H9 (cell line): Measurements from ENCODE around the gene AKAIN1. TPM values are rescaled to one million over a fixed set of nuclear protein-coding genes. Genes with fewer than 3 reads are reported as not detected.

Experiments used
- DNase-seq: peaks from one replicate; pipeline ENCODE4 v3.0.0-alpha.2; 2017
- H2AFZ ChIP-seq: one replicate; pipeline ENCODE4 v1.6.1; 2013; ENCODE audit warnings: mild to moderate bottlenecking, low read length, control low read depth, moderate library complexity
- H2AK5ac ChIP-seq: 2 replicates; pipeline ENCODE4 v1.6.1; 2013; ENCODE audit warnings: low read length, control low read depth, mixed read lengths; ENCODE audit not compliant: insufficient read length
- H2BK120ac ChIP-seq: one replicate; pipeline ENCODE4 v1.6.1; 2013; ENCODE audit warnings: low read depth, mild to moderate bottlenecking, low read length, control low read depth, inconsistent platforms; ENCODE audit not compliant: poor library complexity, severe bottlenecking
- H2BK12ac ChIP-seq: 2 replicates; pipeline ENCODE4 v1.6.1; 2013; ENCODE audit warnings: low read length, control low read depth, mixed read lengths, low read depth; ENCODE audit not compliant: insufficient read length
- H2BK15ac ChIP-seq: 2 replicates; pipeline ENCODE4 v1.6.1; 2013; ENCODE audit warnings: low read depth, low read length, control low read depth
- H2BK20ac ChIP-seq: one replicate; pipeline ENCODE4 v1.6.1; 2013; ENCODE audit warnings: low read depth, mild to moderate bottlenecking, low read length, control low read depth, inconsistent platforms; ENCODE audit not compliant: poor library complexity, severe bottlenecking
- H2BK5ac ChIP-seq: 2 replicates; pipeline ENCODE4 v1.6.1; 2013; ENCODE audit warnings: low read length, control low read depth, mixed read lengths; ENCODE audit not compliant: insufficient read length
- H3K14ac ChIP-seq: 2 replicates; pipeline ENCODE4 v1.6.1; 2013; ENCODE audit warnings: low read length, control low read depth; ENCODE audit not compliant: insufficient read depth
- H3K18ac ChIP-seq: 2 replicates; pipeline ENCODE4 v1.6.1; 2013; ENCODE audit warnings: low read depth, mild to moderate bottlenecking, mixed read lengths, low read length, control low read depth; ENCODE audit not compliant: insufficient read length
- H3K23ac ChIP-seq: 2 replicates; pipeline ENCODE4 v1.6.1; 2013; ENCODE audit warnings: low read length, control low read depth, mixed read lengths, low read depth; ENCODE audit not compliant: insufficient read length
- H3K23me2 ChIP-seq: 2 replicates; pipeline ENCODE4 v1.6.1; 2013; ENCODE audit warnings: low read depth, mild to moderate bottlenecking, mixed read lengths, low read length, control low read depth; ENCODE audit not compliant: insufficient read length, poor library complexity, severe bottlenecking
- H3K27ac ChIP-seq: 2 replicates; pipeline ENCODE4 v1.5.1; 2013; ENCODE audit warnings: low read length, control low read depth, mixed read lengths, low read depth; ENCODE audit not compliant: insufficient read length
- H3K27me3 ChIP-seq: 2 replicates; pipeline ENCODE4 v1.6.1; 2013; ENCODE audit warnings: low read length, control low read depth, inconsistent platforms; ENCODE audit not compliant: insufficient read depth
- H3K4ac ChIP-seq: 2 replicates; pipeline ENCODE4 v1.6.1; 2013; ENCODE audit warnings: low read depth, mild to moderate bottlenecking, control low read depth, inconsistent platforms, low read length, moderate library complexity
- H3K4me1 ChIP-seq: 2 replicates; pipeline ENCODE4 v1.6.1; 2013; ENCODE audit warnings: low read length, control low read depth, inconsistent platforms; ENCODE audit not compliant: insufficient read depth
- H3K4me2 ChIP-seq: 2 replicates; pipeline ENCODE4 v1.6.1; 2013; ENCODE audit warnings: low read length, control low read depth, mixed read lengths; ENCODE audit not compliant: insufficient read length, insufficient read depth
- H3K56ac ChIP-seq: 2 replicates; pipeline ENCODE4 v1.6.1; 2013; ENCODE audit warnings: low read depth, mild to moderate bottlenecking, mixed read lengths, low read length, control low read depth; ENCODE audit not compliant: insufficient read length
- H3K79me1 ChIP-seq: 2 replicates; pipeline ENCODE4 v1.6.1; 2013; ENCODE audit warnings: low read depth, mild to moderate bottlenecking, moderate library complexity, low read length, control low read depth, inconsistent platforms; ENCODE audit not compliant: insufficient read depth, poor library complexity, severe bottlenecking
- H3K79me2 ChIP-seq: 2 replicates; pipeline ENCODE4 v1.6.1; 2013; ENCODE audit warnings: low read length, control low read depth, inconsistent platforms; ENCODE audit not compliant: insufficient read depth
- H3K9ac ChIP-seq: 2 replicates; pipeline ENCODE4 v1.6.1; 2013; ENCODE audit warnings: low read length, control low read depth, mixed read lengths; ENCODE audit not compliant: insufficient read length; ENCODE audit errors: extremely low read depth
- H3K9me3 ChIP-seq: one replicate; pipeline ENCODE4 v1.6.1; 2013; ENCODE audit warnings: low read depth, low read length, inconsistent platforms; ENCODE audit not compliant: control insufficient read depth
- H3T11ph ChIP-seq: one replicate; pipeline ENCODE4 v1.6.1; 2013; ENCODE audit warnings: mild to moderate bottlenecking, low read length, control low read depth, inconsistent platforms
- H4K20me1 ChIP-seq: one replicate; pipeline ENCODE4 v1.6.1; 2013; ENCODE audit not compliant: control insufficient read depth, insufficient read length, insufficient read depth
- H4K5ac ChIP-seq: 2 replicates; pipeline ENCODE4 v1.6.1; 2013; ENCODE audit warnings: low read depth, mild to moderate bottlenecking, mixed read lengths, low read length, control low read depth; ENCODE audit not compliant: insufficient read length
- H4K8ac ChIP-seq: replicated peaks from 2 replicates; pipeline ENCODE4 v1.6.1; 2013; ENCODE audit warnings: low read length, control low read depth, mixed read lengths, low read depth; ENCODE audit not compliant: insufficient read length
- H4K91ac ChIP-seq: 2 replicates; pipeline ENCODE4 v1.6.1; 2013; ENCODE audit warnings: low read depth, mild to moderate bottlenecking, moderate library complexity, mixed read lengths, low read length, control low read depth; ENCODE audit not compliant: insufficient read length
- H3K27ac Mint-ChIP-seq, 3 experiments: 2 replicates in 2 of 3; 3 replicates in 1 of 3; pipeline ENCODE4 v1.8.0; 2020 to 2021; ENCODE audit warnings: mixed read lengths in 3 of 3, mild to moderate bottlenecking in 1 of 3, moderate library complexity in 1 of 3
- H3K27me3 Mint-ChIP-seq: 2 replicates; pipeline ENCODE4 v1.8.0; 2021; ENCODE audit warnings: low read depth, mild to moderate bottlenecking, moderate library complexity, mixed read lengths
- H3K36me3 Mint-ChIP-seq, 3 experiments: 2 replicates in 2 of 3; 3 replicates in 1 of 3; pipeline ENCODE4 v1.8.0; 2020 to 2021; ENCODE audit warnings: low read depth in 3 of 3, mixed read lengths in 3 of 3; ENCODE audit not compliant: insufficient read depth in 1 of 3
- H3K4me1 Mint-ChIP-seq, 2 experiments: 2 replicates each; pipeline ENCODE4 v1.8.0; 2020; ENCODE audit warnings: mixed read lengths in 2 of 2
- H3K4me3 Mint-ChIP-seq, 2 experiments: 2 replicates in 1 of 2; 3 replicates in 1 of 2; pipeline ENCODE4 v1.8.0; 2020 to 2021; ENCODE audit warnings: mild to moderate bottlenecking in 2 of 2, mixed read lengths in 2 of 2, moderate library complexity in 1 of 2
- H3K9me3 Mint-ChIP-seq, 2 experiments: 2 replicates in 1 of 2; 3 replicates in 1 of 2; pipeline ENCODE4 v1.8.0; 2020; ENCODE audit warnings: mild to moderate bottlenecking in 2 of 2, mixed read lengths in 2 of 2, moderate library complexity in 1 of 2
- total RNA-seq: library from RNA; stranded (reverse); gene quantifications from 2 replicates; pipeline ENCODE4 v1.2.1, GENCODE V29; 2021
- TF ChIP-seq, protein P1 (sequence below): fragments of 200-600 bp; sonication (generic); conservative IDR thresholded peaks from 3 replicates; pipeline ENCODE4 v1.8.0; 2021; ENCODE audit warnings: antibody characterized with exemption, mild to moderate bottlenecking

The AKAIN1 gene
- total RNA-seq, 1 experiment from 2014 or later, result not detected

DNA sequence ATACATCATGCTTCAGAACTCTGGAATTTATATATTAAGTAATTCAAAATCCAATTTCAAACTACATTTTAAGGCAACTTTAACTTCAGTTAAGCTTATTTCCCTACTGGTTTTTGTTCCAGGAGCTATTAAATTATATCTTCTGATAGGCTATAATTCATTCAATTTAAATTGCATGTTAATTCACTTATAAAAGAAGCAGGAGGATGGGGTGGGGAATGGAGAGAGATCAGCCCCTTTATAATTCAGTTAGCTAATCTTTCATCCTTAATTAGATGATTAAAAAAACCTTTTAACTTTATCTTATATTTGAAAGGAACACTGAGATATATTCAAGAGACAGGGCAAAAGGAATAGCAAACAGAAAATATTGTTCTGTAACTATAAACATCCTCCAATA, 86.8 kb downstream of the AKAIN1 start:
- H3K9ac ChIP-seq, result no peak overlapping the region
- Mint-ChIP-seq H3K27ac (no peak overlapping the region), H3K36me3 (no peaks in the 10 kb centered on the region), H3K4me3 (no peak overlapping the region), H3K9me3 (peaks cover 7 to 8% of the 10 kb centered on the region in 2 experiments; a peak in 2 of 5 replicates), H3K27me3 (peaks cover 1% of the 10 kb centered on the region; the same call in 1 of the 2 replicates), H3K4me1 (peaks cover 3 to 4% of the 10 kb centered on the region in 2 experiments; a peak in 3 of 4 replicates)
- TF ChIP-seq, protein P1, sequence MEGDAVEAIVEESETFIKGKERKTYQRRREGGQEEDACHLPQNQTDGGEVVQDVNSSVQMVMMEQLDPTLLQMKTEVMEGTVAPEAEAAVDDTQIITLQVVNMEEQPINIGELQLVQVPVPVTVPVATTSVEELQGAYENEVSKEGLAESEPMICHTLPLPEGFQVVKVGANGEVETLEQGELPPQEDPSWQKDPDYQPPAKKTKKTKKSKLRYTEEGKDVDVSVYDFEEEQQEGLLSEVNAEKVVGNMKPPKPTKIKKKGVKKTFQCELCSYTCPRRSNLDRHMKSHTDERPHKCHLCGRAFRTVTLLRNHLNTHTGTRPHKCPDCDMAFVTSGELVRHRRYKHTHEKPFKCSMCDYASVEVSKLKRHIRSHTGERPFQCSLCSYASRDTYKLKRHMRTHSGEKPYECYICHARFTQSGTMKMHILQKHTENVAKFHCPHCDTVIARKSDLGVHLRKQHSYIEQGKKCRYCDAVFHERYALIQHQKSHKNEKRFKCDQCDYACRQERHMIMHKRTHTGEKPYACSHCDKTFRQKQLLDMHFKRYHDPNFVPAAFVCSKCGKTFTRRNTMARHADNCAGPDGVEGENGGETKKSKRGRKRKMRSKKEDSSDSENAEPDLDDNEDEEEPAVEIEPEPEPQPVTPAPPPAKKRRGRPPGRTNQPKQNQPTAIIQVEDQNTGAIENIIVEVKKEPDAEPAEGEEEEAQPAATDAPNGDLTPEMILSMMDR, result no peak
- H4K91ac ChIP-seq, result no peak overlapping the region
- H3K4me1 ChIP-seq, result no peaks in the 10 kb centered on the region
- H4K5ac ChIP-seq, result no peak overlapping the region
- no peak overlapping the region for H3K27ac ChIP-seq
- H3K79me1 ChIP-seq, result no peaks in the 10 kb centered on the region
- H2BK12ac ChIP-seq, result no peak overlapping the region
- H2BK15ac ChIP-seq, result no peak overlapping the region
- H3K18ac ChIP-seq, result no peak overlapping the region
- no peaks in the 10 kb centered on the region for H3K23me2 ChIP-seq
- no peak overlapping the region for H2BK5ac ChIP-seq
- no peak overlapping the region for H3K14ac ChIP-seq
- H2AFZ ChIP-seq, result no peak overlapping the region
- no peak overlapping the region for H2AK5ac ChIP-seq
- no peak overlapping the region for H3K4ac ChIP-seq
- no peak overlapping the region for H3K56ac ChIP-seq
- H2BK20ac ChIP-seq, result no peak overlapping the region
- no peak overlapping the region for H4K8ac ChIP-seq
- H4K20me1 ChIP-seq, result no peaks in the 10 kb centered on the region
- H2BK120ac ChIP-seq, result no peak overlapping the region
- H3K79me2 ChIP-seq, result no peaks in the 10 kb centered on the region
- H3K23ac ChIP-seq, result no peak overlapping the region
- no peak for DNase-seq
- H3K4me2 ChIP-seq, result no peak overlapping the region
- H3K9me3 ChIP-seq, result no peaks in the 10 kb centered on the region
- H3K27me3 ChIP-seq, result no peaks in the 10 kb centered on the region
- no peak overlapping the region for H3T11ph ChIP-seq
